NCI-H1694 (cell line): ENCODE data around the gene PDCD2L.
"Not testable (repeated sequence)": the region's sequence is repeated elsewhere in the genome, so short reads cannot be mapped to it uniquely, and the experiment has no call there.

ENCODE experiments used
- DNase-seq: peaks from one replicate; lab custom pipeline; 2025; lab: John Stamatoyannopoulos, UW

The PDCD2L gene

GRCh38 chr19:34411216-34411615 lies 7.0 kb downstream of the PDCD2L start:
- no peak for DNase-seq

GRCh38 chr19:34416021-34416545 lies 11.9 kb downstream of the PDCD2L start:
- DNase-seq, result no peak

GRCh38 chr19:34418300-34418699 lies 14.1 kb downstream of the PDCD2L start:
- DNase-seq, result no peak

- DNase-seq, result no peak
Measured at GRCh38 chr19:34426096-34426661, 22.0 kb downstream of the PDCD2L start.

- peak; percentile 3 for DNase-seq
Measured at GRCh38 chr19:34428549-34429285, 24.5 kb downstream of the PDCD2L start.

GRCh38 chr19:34429553-34429952 lies 25.4 kb downstream of the PDCD2L start:
- DNase-seq, result no peak

- peak; percentile 26 for DNase-seq
Measured at GRCh38 chr19:34430738-34431625, 26.8 kb downstream of the PDCD2L start.

- DNase-seq, result no peak
Measured at GRCh38 chr19:34431681-34432402, 27.6 kb downstream of the PDCD2L start.

- DNase-seq, result no peak
Measured at GRCh38 chr19:34432797-34433196, 28.6 kb downstream of the PDCD2L start.

GRCh38 chr19:34436716-34437115 lies 32.5 kb downstream of the PDCD2L start:
- no peak for DNase-seq

GRCh38 chr19:34448191-34448590 lies 44.0 kb downstream of the PDCD2L start:
- DNase-seq, result no peak

GRCh38 chr19:34452723-34453122 lies 48.5 kb downstream of the PDCD2L start:
- DNase-seq, result no peak

- no peak for DNase-seq
Measured at GRCh38 chr19:34454091-34454490, 49.9 kb downstream of the PDCD2L start.

- no peak for DNase-seq
Measured at GRCh38 chr19:34454685-34455084, 50.5 kb downstream of the PDCD2L start.

GRCh38 chr19:34455783-34456480 lies 51.7 kb downstream of the PDCD2L start:
- DNase-seq, result not testable (repeated sequence)

- no peak for DNase-seq
Measured at GRCh38 chr19:34457446-34457845, 53.2 kb downstream of the PDCD2L start.

GRCh38 chr19:34458677-34459076 lies 54.5 kb downstream of the PDCD2L start:
- DNase-seq, result no peak

GRCh38 chr19:34459614-34460013 lies 55.4 kb downstream of the PDCD2L start:
- no peak for DNase-seq

- no peak for DNase-seq
Measured at GRCh38 chr19:34461375-34462100, 57.3 kb downstream of the PDCD2L start.

GRCh38 chr19:34464785-34465184 lies 60.6 kb downstream of the PDCD2L start:
- DNase-seq, result not testable (repeated sequence)

- DNase-seq, result no peak
Measured at GRCh38 chr19:34468409-34468808, 64.2 kb downstream of the PDCD2L start.
